K562 (cell line): ENCODE results near the gene IPPK. TPM values are rescaled to one million over a fixed set of nuclear protein-coding genes. Genes with fewer than 3 reads are reported as not detected.
A peak's percentile ranks its signal among the peaks of the same experiment; 100 is the strongest.

Experiments used
- ATAC-seq: fragments of 200-7000 bp; cut with Tn5 transposase; 3 replicates; pipeline ENCODE4 v1.9.1; 2020; ENCODE audit warnings: moderate library complexity
- BruUV-seq: library from RNA; stranded (reverse); fragments of 400-500 nt; replicated peaks from 2 replicates; lab custom pipeline; 2021; lab: Mats Ljungman, UMichigan
- CTCF ChIA-PET: fragments of 300-600 bp; formaldehyde crosslinking; extraction: SDS; loops from one replicate; lab custom pipeline; 2021; ENCODE audit warnings: low intra/inter-chr PET ratio; lab: Yijun Ruan, JAX
- POLR2A ChIA-PET: fragments of 300-600, 350-650 bp; sonication (Branson Sonifier 250); formaldehyde crosslinking; extraction: SDS; loops from one replicate; lab custom pipeline; 2021; ENCODE audit warnings: antibody characterized with exemption, inconsistent platforms; lab: Yijun Ruan, JAX
- DNase-seq, 4 experiments: peaks; one replicate each; pipeline versions ENCODE4 v3.0.0 to v3.0.0-alpha.2; 2011 to 2018; ENCODE audit warnings: low spot score in 3 of 4, mixed read lengths in 3 of 4; ENCODE audit errors: extremely low read depth in 1 of 4
- FAIRE-seq: peaks from 2 replicates; lab custom pipeline; 2011; peaks lifted over from hg19 to GRCh38; lab: Jason Lieb, UNC
- H2AFZ ChIP-seq: 2 replicates; pipeline ENCODE4 v1.6.0; 2011; ENCODE audit warnings: low read depth, low read length, control low read depth, inconsistent platforms
- H3K27ac ChIP-seq: fragments of 200-600 bp; 3 replicates; pipeline ENCODE4 v1.8.0; 2011; ENCODE audit warnings: low read depth, mild to moderate bottlenecking, control low read depth, inconsistent platforms, low read length, moderate library complexity, mixed read lengths; ENCODE audit errors: extremely low read depth
- H3K27me3 ChIP-seq, 2 experiments: fragments of 300-600 bp in 1 of 2; 2 replicates in 1 of 2; 3 replicates in 1 of 2; pipeline versions ENCODE4 v1.6.0 to v1.8.0; 2011; ENCODE audit warnings: inconsistent platforms in 2 of 2, low read length in 2 of 2, mild to moderate bottlenecking in 1 of 2, mixed read lengths in 1 of 2, moderate library complexity in 1 of 2; ENCODE audit not compliant: control insufficient read depth in 2 of 2, insufficient read depth in 2 of 2
- H3K36me3 ChIP-seq: fragments of 300-600 bp; 3 replicates; pipeline ENCODE4 v1.8.0; 2011; ENCODE audit warnings: mild to moderate bottlenecking, low read length, inconsistent platforms; ENCODE audit not compliant: control insufficient read depth, insufficient read depth
- H3K4me1 ChIP-seq, 2 experiments: fragments of 200-600 bp in 1 of 2; replicated peaks in 1 of 2; 2 replicates in 1 of 2; 3 replicates in 1 of 2; pipeline versions ENCODE4 v1.5.1 to v1.8.0; 2011; ENCODE audit warnings: inconsistent platforms in 2 of 2, low read length in 2 of 2, mild to moderate bottlenecking in 1 of 2, mixed read lengths in 1 of 2, moderate library complexity in 1 of 2; ENCODE audit not compliant: control insufficient read depth in 2 of 2, insufficient read depth in 2 of 2
- H3K4me2 ChIP-seq: 2 replicates; pipeline ENCODE4 v1.6.1; 2011; ENCODE audit warnings: low read length, control low read depth, inconsistent platforms, mixed read lengths; ENCODE audit not compliant: insufficient read depth
- H3K4me3 ChIP-seq: fragments of 200-600 bp; sonication (generic), shearing (Covaris generic); 2 replicates; pipeline ENCODE4 v1.5.1; 2016; ENCODE audit warnings: control low read depth, inconsistent platforms
- H3K79me2 ChIP-seq: fragments of 200-600 bp; 3 replicates; pipeline ENCODE4 v1.8.0; 2011; ENCODE audit warnings: low read length, inconsistent platforms; ENCODE audit not compliant: control insufficient read depth, insufficient read depth
- H3K9ac ChIP-seq, 2 experiments: 2 replicates each; pipeline versions ENCODE4 v1.6.0 to v1.6.1; 2011; ENCODE audit warnings: low read depth in 2 of 2, low read length in 2 of 2, control low read depth in 1 of 2, inconsistent platforms in 1 of 2, mild to moderate bottlenecking in 1 of 2, mixed read lengths in 1 of 2; ENCODE audit not compliant: insufficient read depth in 1 of 2
- H3K9me1 ChIP-seq: one replicate; pipeline ENCODE4 v1.6.0; 2011; ENCODE audit warnings: inconsistent platforms, mild to moderate bottlenecking, low read length, moderate library complexity; ENCODE audit not compliant: control insufficient read depth, insufficient read depth
- H3K9me3 ChIP-seq: replicated peaks from 2 replicates; pipeline ENCODE4 v1.5.1; 2011; ENCODE audit warnings: low read depth, low read length, inconsistent platforms; ENCODE audit not compliant: control insufficient read depth, insufficient read depth
- H4K20me1 ChIP-seq: replicated peaks from 2 replicates; pipeline ENCODE4 v1.6.1; 2011; ENCODE audit warnings: low read length, inconsistent platforms, mixed read lengths; ENCODE audit not compliant: control insufficient read depth, insufficient read depth
- CAMTA2 ChIP-seq: fragments of 250-450 bp; sonication (Bioruptor Pico); conservative IDR thresholded peaks from 2 replicates; pipeline ENCODE4 v1.5.1; 2022
- DMBX1 ChIP-seq: fragments of 250-450 bp; sonication (Bioruptor Pico); IDR thresholded peaks from 2 replicates; pipeline ENCODE4 v1.8.0; 2022; ENCODE audit warnings: inconsistent platforms, mild to moderate bottlenecking, moderate library complexity, borderline replicate concordance
- GTF2A2 ChIP-seq: IDR thresholded peaks from 2 replicates; pipeline ENCODE4 v1.6.1; 2016; ENCODE audit warnings: mild to moderate bottlenecking, missing genetic modification characterization, missing compliant biosample characterization
- NFIC ChIP-seq: fragments of 450-650 bp; IDR thresholded peaks from 2 replicates; pipeline ENCODE4 v1.6.1; 2017; ENCODE audit warnings: mild to moderate bottlenecking, inconsistent platforms
- SMC3 ChIP-seq: conservative IDR thresholded peaks from 2 replicates; pipeline ENCODE4 v1.6.1; 2011; ENCODE audit warnings: low read depth, low read length, improper control_type of control experiment; ENCODE audit not compliant: insufficient read depth
- WGBS: fragments of 100-300 bp; shearing (Covaris generic); methylation state at CpG from one replicate; pipeline ENCODE4 v1.1.6; 2016; ENCODE audit warnings: low coverage, mixed read lengths; ENCODE audit not compliant: insufficient coverage; ENCODE audit errors: missing lambda C conversion rate; 5-methylcytosine and 5-hydroxymethylcytosine counted together
- in situ Hi-C: fragments of 300-500 bp; cut with MboI; formaldehyde crosslinking; loops from 4 replicates; pipeline ENCODE4 v1.15.0; 2018; ENCODE audit warnings: inconsistent platforms, mixed read lengths
- intact Hi-C: fragments of 100-400 bp; cut with micrococcal nuclease; formaldehyde crosslinking; loops from 2 replicates; pipeline ENCODE4 v1.14.2; 2022
- polyA plus RNA-seq, 8 experiments: library from polyadenylated mRNA; depleted of rRNA in 4 of 8; stranded (reverse) in 5 of 8; unstranded in 3 of 8; fragments of >200 nt; fragmentation: Nextera tagmentation in 2 of 8; fragmentation: Illumina TruSeq in 1 of 8; extraction: Ambion mirVana in 2 of 8; extraction: Trizol in 1 of 8; gene quantifications; 2 replicates each; pipeline versions ENCODE4 v1.2.1 to v1.2.3, GENCODE V29; 2011 to 2014; ENCODE audit warnings: inconsistent platforms in 1 of 8, missing spikeins in 1 of 8
- total RNA-seq, 7 experiments: library from RNA; depleted of rRNA in 6 of 7; stranded (reverse); fragments of >200 nt in 6 of 7; fragmentation: Illumina TruSeq in 2 of 7; extraction: Trizol in 2 of 7; gene quantifications; 2 replicates each; pipeline versions ENCODE4 v1.2.1 to v1.2.3, GENCODE V29; 2011 to 2021; ENCODE audit warnings: low replicate concordance in 1 of 7
- TF ChIP-seq, protein P1 (sequence below), 2 experiments: fragments of 450-650 bp; formaldehyde crosslinking in 1 of 2; IDR thresholded peaks; 2 replicates each; pipeline versions ENCODE4 v1.4.0 to v1.6.1; 2014 to 2020; ENCODE audit warnings: mild to moderate bottlenecking in 2 of 2, borderline replicate concordance in 1 of 2, low read depth in 1 of 2
- TF ChIP-seq, protein P2 (sequence below): sonication (generic); formaldehyde crosslinking; IDR thresholded peaks from 2 replicates; pipeline ENCODE4 v1.8.0; 2022; ENCODE audit warnings: mild to moderate bottlenecking, missing genetic modification reagents, borderline replicate concordance

Gene IPPK
- total and polyA plus RNA-seq, 9 of the 15 experiments (the other 6 are each of a cell fraction or from before 2014, with no cell fraction given), result 3.1 to 22.2 (median 11.2) TPM

DNA sequence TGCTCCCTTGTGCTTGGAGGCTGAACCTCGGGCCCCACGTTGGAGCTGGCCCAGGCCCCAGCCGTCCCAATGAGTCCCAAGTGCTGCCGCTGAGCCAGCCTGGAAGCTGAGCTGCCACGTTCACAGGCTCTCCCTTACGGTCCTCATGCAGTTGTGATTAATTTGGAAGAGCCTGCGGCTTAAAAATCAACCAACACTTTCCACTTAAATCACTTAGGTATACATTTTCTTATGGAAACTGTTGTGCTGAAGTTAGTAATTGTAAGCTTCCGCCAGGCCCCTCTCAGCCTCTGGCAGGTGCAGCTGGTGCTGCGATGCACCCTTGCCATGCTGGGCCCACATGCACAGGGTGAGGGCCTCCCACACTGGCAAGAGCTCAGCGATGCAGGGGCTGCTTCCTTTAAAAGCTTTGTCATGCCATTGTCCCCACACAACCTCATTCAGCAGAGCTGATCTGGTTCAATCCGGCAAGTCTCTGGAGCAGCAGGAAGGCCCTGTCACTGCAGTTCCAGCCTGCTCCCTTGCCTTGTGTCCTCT, 61.0 kb downstream of the IPPK start:
- WGBS, result 75% methylated on average over 11 of the region's 11 CpGs
- no TSS peak for BruUV-seq
- peak; percentile 51; the same call in 2 of the 3 replicates for ATAC-seq
- Histone ChIP-seq H3K27ac (no peak overlapping the region), H3K4me1 (peaks cover 0 to 14% of the 10 kb centered on the region in 2 experiments; a peak in 1 of 5 replicates), H3K4me2 (no peak overlapping the region), H2AFZ (no peak overlapping the region), H3K4me3 (no peak overlapping the region), H3K79me2 (no peaks in the 10 kb centered on the region), H3K9me3 (no peaks in the 10 kb centered on the region), H3K9ac (peak overlapping the region in 1 of 2 experiments; percentile 69; a peak in 2 of 4 replicates), H3K9me1 (no peaks in the 10 kb centered on the region), H3K36me3 (peaks cover 28% of the 10 kb centered on the region), H3K27me3 (no peaks in the 10 kb centered on the region), H4K20me1 (no peaks in the 10 kb centered on the region)
- intact Hi-C loops (no loop called here), in situ Hi-C loops (no loop called here)
- ChIA-PET CTCF (no interaction called here), POLR2A (interaction anchor here (0.6 to 1.1 kb wide), 4 partner anchors 17 to 336 kb away, joined by 3 to 5 read pairs (median 4); no protein-coding TSS in a partner anchor)
- no peak for FAIRE-seq
- TF ChIP-seq CAMTA2 (no peak), SMC3 (no peak), NFIC (no peak), DMBX1 (CRISPR knock-in tag) (no peak), GTF2A2 (tag) (no peak)
- TF ChIP-seq, protein P1, sequence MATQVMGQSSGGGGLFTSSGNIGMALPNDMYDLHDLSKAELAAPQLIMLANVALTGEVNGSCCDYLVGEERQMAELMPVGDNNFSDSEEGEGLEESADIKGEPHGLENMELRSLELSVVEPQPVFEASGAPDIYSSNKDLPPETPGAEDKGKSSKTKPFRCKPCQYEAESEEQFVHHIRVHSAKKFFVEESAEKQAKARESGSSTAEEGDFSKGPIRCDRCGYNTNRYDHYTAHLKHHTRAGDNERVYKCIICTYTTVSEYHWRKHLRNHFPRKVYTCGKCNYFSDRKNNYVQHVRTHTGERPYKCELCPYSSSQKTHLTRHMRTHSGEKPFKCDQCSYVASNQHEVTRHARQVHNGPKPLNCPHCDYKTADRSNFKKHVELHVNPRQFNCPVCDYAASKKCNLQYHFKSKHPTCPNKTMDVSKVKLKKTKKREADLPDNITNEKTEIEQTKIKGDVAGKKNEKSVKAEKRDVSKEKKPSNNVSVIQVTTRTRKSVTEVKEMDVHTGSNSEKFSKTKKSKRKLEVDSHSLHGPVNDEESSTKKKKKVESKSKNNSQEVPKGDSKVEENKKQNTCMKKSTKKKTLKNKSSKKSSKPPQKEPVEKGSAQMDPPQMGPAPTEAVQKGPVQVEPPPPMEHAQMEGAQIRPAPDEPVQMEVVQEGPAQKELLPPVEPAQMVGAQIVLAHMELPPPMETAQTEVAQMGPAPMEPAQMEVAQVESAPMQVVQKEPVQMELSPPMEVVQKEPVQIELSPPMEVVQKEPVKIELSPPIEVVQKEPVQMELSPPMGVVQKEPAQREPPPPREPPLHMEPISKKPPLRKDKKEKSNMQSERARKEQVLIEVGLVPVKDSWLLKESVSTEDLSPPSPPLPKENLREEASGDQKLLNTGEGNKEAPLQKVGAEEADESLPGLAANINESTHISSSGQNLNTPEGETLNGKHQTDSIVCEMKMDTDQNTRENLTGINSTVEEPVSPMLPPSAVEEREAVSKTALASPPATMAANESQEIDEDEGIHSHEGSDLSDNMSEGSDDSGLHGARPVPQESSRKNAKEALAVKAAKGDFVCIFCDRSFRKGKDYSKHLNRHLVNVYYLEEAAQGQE (IDR thresholded peaks at IDR 0.05; ENCODE audit: borderline replicate concordance), result peak; percentile 72
- TF ChIP-seq, protein P1 (CRISPR knock-in tag; IDR thresholded peaks at IDR 0.05; ENCODE audit: low read depth), result no peak
- TF ChIP-seq, protein P2, sequence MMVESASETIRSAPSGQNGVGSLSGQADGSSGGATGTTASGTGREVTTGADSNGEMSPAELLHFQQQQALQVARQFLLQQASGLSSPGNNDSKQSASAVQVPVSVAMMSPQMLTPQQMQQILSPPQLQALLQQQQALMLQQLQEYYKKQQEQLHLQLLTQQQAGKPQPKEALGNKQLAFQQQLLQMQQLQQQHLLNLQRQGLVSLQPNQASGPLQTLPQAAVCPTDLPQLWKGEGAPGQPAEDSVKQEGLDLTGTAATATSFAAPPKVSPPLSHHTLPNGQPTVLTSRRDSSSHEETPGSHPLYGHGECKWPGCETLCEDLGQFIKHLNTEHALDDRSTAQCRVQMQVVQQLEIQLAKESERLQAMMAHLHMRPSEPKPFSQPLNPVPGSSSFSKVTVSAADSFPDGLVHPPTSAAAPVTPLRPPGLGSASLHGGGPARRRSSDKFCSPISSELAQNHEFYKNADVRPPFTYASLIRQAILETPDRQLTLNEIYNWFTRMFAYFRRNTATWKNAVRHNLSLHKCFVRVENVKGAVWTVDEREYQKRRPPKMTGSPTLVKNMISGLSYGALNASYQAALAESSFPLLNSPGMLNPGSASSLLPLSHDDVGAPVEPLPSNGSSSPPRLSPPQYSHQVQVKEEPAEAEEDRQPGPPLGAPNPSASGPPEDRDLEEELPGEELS, result no peak
- peak in 1 of 4 experiments; percentile 9 for DNase-seq
